Breast epithelium (tissue), 4 donors: ENCODE results near the gene CDK16. TPM values are rescaled to one million over a fixed set of nuclear protein-coding genes. Genes with fewer than 3 reads are reported as not detected.

Experiments
- DNase-seq, 2 donors: peaks; one replicate each; pipeline ENCODE4 v3.0.0-alpha.2; 2019; ENCODE audit warnings: low spot score in 2 of 2
- H3K27ac ChIP-seq, 2 donors: fragments of 200-600 bp; sonication (generic) in 1 of 2; one replicate each; pipeline ENCODE4 v1.5.1; 2016 to 2019; ENCODE audit warnings: mild to moderate bottlenecking in 1 of 2
- H3K27me3 ChIP-seq, 2 donors: fragments of 200-600 bp; sonication (generic) in 1 of 2; one replicate each; pipeline versions ENCODE4 v1.5.1 to v1.6.0; 2017 to 2019; ENCODE audit warnings: control low read depth in 1 of 2, mild to moderate bottlenecking in 1 of 2
- H3K36me3 ChIP-seq: fragments of 200-600 bp; one replicate; pipeline ENCODE4 v1.5.1; 2019
- H3K4me1 ChIP-seq, 2 donors: fragments of 200-600 bp; sonication (generic); one replicate each; pipeline ENCODE4 v1.5.1; 2016 to 2019; ENCODE audit warnings: control low read depth in 1 of 2
- H3K4me3 ChIP-seq, 3 donors: fragments of 200-600 bp; sonication (generic); 1 replicate in 2 of 3; 2 replicates in 1 of 3; pipeline ENCODE4 v1.5.1; 2016 to 2019; ENCODE audit warnings: mild to moderate bottlenecking in 3 of 3, moderate library complexity in 2 of 3
- H3K9me3 ChIP-seq, 2 donors: fragments of 200-600 bp; sonication (generic) in 1 of 2; one replicate each; pipeline ENCODE4 v1.5.1; 2016 to 2019; ENCODE audit warnings: control low read depth in 1 of 2
- POLR2A ChIP-seq: fragments of 450-650 bp; IDR thresholded peaks from one replicate; pipeline ENCODE4 v1.6.1; 2016; ENCODE audit warnings: antibody characterized with exemption, mild to moderate bottlenecking, moderate library complexity
- POLR2AphosphoS5 ChIP-seq, 3 donors: sonication (generic); formaldehyde crosslinking; IDR thresholded peaks; one replicate each; pipeline ENCODE4 v1.6.1; 2017; ENCODE audit warnings: antibody characterized with exemption in 3 of 3
- intact Hi-C: fragments of 100-400 bp; cut with DNase I; formaldehyde crosslinking; loops from one replicate; pipeline ENCODE4 v1.15.1; 2023; ENCODE audit warnings: low total_unique reads
- total RNA-seq, 3 donors: library from RNA; depleted of rRNA; stranded (reverse); fragments of >200 nt; gene quantifications; one replicate each; pipeline ENCODE4 v1.1.0, GENCODE V29; 2016
- TF ChIP-seq, protein P1 (sequence below), 3 donors: fragments of 450-650 bp; IDR thresholded peaks; one replicate each; pipeline ENCODE4 v1.5.1; 2016 to 2017; ENCODE audit warnings: antibody characterized with exemption in 3 of 3, mild to moderate bottlenecking in 3 of 3, moderate library complexity in 3 of 3

CDK16 gene
- total RNA-seq, 3 donors from 2014 or later = 65.9 to 80.2 (median 73.1) TPM

DNA sequence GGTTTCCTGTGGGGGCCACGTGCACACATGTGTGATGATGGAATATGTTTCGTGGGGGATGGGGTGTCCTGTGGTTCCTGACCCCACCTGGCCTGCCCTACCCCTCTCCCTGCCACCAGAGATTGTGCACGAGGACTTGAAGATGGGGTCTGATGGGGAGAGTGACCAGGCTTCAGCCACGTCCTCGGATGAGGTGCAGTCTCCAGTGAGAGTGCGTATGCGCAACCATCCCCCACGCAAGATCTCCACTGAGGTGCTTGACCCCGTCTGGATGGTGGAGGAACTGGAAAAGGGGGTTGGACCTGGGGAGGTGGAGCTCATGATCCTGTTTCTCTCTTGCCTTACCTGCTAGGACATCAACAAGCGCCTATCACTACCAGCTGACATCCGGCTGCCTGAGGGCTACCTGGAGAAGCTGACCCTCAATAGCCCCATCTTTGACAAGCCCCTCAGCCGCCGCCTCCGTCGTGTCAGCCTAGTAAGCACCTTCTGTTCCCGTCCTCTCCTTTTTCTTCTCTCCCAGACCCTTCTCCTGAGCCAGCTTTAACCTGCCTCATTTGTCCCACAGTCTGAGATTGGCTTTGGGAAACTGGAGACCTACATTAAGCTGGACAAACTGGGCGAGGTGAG is 5.9 kb downstream of the CDK16 start:
- no peaks in the 10 kb centered on the region for H3K36me3 ChIP-seq
- intact Hi-C loops = no loop called here
- peaks cover 0 to 6% of the 10 kb centered on the region in 2 donors for H3K4me1 ChIP-seq
- no peaks in the 10 kb centered on the region for H3K9me3 ChIP-seq
- H3K27ac ChIP-seq = no peak overlapping the region
- no peak overlapping the region for H3K4me3 ChIP-seq
- peaks cover 0 to 23% of the 10 kb centered on the region in 2 donors for H3K27me3 ChIP-seq
- no peak for DNase-seq
- TF ChIP-seq POLR2A (no peak), POLR2AphosphoS5 (IDR thresholded peaks at IDR 0.05) (no peak)
- TF ChIP-seq, protein P1, sequence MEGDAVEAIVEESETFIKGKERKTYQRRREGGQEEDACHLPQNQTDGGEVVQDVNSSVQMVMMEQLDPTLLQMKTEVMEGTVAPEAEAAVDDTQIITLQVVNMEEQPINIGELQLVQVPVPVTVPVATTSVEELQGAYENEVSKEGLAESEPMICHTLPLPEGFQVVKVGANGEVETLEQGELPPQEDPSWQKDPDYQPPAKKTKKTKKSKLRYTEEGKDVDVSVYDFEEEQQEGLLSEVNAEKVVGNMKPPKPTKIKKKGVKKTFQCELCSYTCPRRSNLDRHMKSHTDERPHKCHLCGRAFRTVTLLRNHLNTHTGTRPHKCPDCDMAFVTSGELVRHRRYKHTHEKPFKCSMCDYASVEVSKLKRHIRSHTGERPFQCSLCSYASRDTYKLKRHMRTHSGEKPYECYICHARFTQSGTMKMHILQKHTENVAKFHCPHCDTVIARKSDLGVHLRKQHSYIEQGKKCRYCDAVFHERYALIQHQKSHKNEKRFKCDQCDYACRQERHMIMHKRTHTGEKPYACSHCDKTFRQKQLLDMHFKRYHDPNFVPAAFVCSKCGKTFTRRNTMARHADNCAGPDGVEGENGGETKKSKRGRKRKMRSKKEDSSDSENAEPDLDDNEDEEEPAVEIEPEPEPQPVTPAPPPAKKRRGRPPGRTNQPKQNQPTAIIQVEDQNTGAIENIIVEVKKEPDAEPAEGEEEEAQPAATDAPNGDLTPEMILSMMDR (IDR thresholded peaks at IDR 0.05) = no peak

DNA sequence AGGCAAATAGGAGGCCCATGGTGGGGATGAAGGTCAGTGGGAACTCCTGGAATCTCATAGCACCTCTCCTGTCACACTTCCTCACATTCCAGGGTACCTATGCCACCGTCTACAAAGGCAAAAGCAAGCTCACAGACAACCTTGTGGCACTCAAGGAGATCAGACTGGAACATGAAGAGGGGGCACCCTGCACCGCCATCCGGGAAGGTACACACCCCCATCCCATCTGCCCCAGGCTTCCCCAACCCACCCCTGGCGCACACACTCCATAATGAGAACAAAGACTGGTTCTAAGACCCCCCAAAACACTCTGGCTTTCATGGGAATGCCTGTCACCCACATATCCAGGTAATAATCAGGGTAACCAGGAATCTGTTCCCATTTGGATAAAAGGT is 6.4 kb downstream of the CDK16 start:
- H3K27me3 ChIP-seq = peaks cover 0 to 26% of the 10 kb centered on the region in 2 donors
- no peaks in the 10 kb centered on the region for H3K9me3 ChIP-seq
- H3K4me3 ChIP-seq = no peak overlapping the region
- TF ChIP-seq POLR2A (no peak), POLR2AphosphoS5 (IDR thresholded peaks at IDR 0.05) (no peak)
- TF ChIP-seq, protein P1 (IDR thresholded peaks at IDR 0.05) = no peak
- no peak overlapping the region for H3K27ac ChIP-seq
- H3K36me3 ChIP-seq = no peaks in the 10 kb centered on the region
- DNase-seq = no peak
- H3K4me1 ChIP-seq = peaks cover 0 to 6% of the 10 kb centered on the region in 2 donors
- intact Hi-C loops = no loop called here

DNA sequence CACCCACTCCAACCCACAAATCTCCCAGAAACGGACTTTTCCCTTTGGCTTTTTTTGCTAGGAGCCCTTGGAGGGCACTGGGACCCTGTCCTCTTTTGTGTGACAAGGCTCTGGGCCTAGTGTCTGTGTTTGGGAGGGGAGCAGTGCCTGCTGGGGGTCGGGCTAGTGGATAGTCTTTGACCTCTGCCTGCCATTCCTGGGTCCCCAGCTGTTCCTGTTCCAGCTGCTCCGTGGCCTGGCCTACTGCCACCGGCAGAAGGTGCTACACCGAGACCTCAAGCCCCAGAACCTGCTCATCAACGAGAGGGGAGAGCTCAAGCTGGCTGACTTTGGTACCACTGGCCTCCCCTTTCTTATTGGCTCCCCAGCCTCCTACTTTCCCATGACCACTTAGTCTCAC is 7.6 kb downstream of the CDK16 start:
- H3K4me3 ChIP-seq = no peak overlapping the region
- H3K9me3 ChIP-seq = no peaks in the 10 kb centered on the region
- intact Hi-C loops = no loop called here
- H3K27ac ChIP-seq = no peak overlapping the region
- DNase-seq = no peak
- no peaks in the 10 kb centered on the region for H3K4me1 ChIP-seq
- H3K36me3 ChIP-seq = no peaks in the 10 kb centered on the region
- H3K27me3 ChIP-seq = peaks cover 0 to 27% of the 10 kb centered on the region in 2 donors
- no peak for TF ChIP-seq POLR2AphosphoS5 (IDR thresholded peaks at IDR 0.05)
- no peak for TF ChIP-seq POLR2A
- TF ChIP-seq, protein P1 (IDR thresholded peaks at IDR 0.05) = no peak

DNA sequence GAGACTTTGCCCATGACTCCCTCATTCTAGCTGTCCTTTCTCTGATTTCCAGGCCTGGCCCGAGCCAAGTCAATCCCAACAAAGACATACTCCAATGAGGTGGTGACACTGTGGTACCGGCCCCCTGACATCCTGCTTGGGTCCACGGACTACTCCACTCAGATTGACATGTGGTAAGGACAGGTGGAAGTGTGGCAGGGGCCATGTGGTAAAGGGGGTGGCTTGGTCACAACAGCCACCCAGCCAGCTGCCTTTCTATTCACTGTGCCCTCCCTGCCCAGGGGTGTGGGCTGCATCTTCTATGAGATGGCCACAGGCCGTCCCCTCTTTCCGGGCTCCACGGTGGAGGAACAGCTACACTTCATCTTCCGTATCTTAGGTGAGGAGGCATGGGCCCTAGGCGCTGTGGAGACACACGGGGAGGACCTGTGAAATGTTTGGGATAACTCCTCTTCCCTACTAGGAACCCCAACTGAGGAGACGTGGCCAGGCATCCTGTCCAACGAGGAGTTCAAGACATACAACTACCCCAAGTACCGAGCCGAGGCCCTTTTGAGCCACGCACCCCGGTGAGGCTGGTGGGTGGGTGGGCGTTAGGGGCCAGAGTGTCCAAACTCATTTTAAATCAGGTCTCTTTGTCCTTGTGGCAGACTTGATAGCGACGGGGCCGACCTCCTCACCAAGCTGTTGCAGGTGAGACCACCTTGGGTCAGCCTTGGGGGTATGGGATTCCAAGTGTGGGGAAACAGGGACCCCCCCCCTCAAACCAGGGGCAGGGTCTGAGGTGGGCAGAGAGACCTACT is 8.3 kb downstream of the CDK16 start:
- no peak overlapping the region for H3K4me3 ChIP-seq
- no peaks in the 10 kb centered on the region for H3K9me3 ChIP-seq
- intact Hi-C loops = no loop called here
- H3K36me3 ChIP-seq = no peaks in the 10 kb centered on the region
- H3K4me1 ChIP-seq = no peaks in the 10 kb centered on the region
- peaks cover 0 to 34% of the 10 kb centered on the region in 2 donors for H3K27me3 ChIP-seq
- no peak overlapping the region for H3K27ac ChIP-seq
- no peak for DNase-seq
- TF ChIP-seq, protein P1 (IDR thresholded peaks at IDR 0.05) = no peak
- TF ChIP-seq POLR2A = no peak
- no peak for TF ChIP-seq POLR2AphosphoS5 (IDR thresholded peaks at IDR 0.05)

- DNase-seq = no peak
Observed at GRCh38 chrX:47227334-47227583, 8.8 kb downstream of the CDK16 start.

More at GRCh38 chrX:47227334-47227583, 8.8 kb downstream of the CDK16 start:
- Histone ChIP-seq H3K4me3 (no peak overlapping the region), H3K27me3 (peaks cover 0 to 35% of the 10 kb centered on the region in 2 donors), H3K27ac (no peak overlapping the region), H3K9me3 (no peaks in the 10 kb centered on the region), H3K36me3 (no peaks in the 10 kb centered on the region), H3K4me1 (no peaks in the 10 kb centered on the region)
- intact Hi-C loops = no loop called here
- TF ChIP-seq POLR2A = no peak
- TF ChIP-seq, protein P1 (IDR thresholded peaks at IDR 0.05) = no peak
- TF ChIP-seq POLR2AphosphoS5 (IDR thresholded peaks at IDR 0.05) = no peak
